Hypothalamus (tissue), 51 donors: ENCODE data around the gene CHRNA9.
"Not testable (repeated sequence)": the region's sequence is repeated elsewhere in the genome, so short reads cannot be mapped to it uniquely, and the experiment has no call there.

Experiments
- DNase-seq, 51 donors: peaks; one replicate each; lab custom pipeline; 2025; lab: John Stamatoyannopoulos, UW

CHRNA9 gene

DNA sequence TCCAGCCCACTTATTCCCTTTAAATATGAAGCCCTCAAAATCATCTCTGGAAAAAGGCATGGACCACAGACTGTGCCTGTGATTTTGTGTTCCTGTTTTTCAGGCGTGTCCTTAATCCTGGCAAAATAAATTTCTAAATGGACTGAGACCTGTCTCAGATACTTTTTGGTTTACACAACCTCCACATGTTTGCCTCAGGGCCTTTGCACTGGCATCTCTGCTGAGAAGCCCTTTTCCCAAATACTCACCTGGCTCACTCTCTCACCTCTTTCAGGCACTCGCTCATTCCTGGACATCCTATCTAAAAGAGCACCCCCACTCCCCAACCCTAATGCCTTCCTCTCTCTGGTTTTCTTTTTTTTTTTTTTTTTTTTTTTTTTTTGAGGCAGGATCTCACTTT is 40.5 kb downstream of the CHRNA9 start:
- DNase-seq: no peak

DNA sequence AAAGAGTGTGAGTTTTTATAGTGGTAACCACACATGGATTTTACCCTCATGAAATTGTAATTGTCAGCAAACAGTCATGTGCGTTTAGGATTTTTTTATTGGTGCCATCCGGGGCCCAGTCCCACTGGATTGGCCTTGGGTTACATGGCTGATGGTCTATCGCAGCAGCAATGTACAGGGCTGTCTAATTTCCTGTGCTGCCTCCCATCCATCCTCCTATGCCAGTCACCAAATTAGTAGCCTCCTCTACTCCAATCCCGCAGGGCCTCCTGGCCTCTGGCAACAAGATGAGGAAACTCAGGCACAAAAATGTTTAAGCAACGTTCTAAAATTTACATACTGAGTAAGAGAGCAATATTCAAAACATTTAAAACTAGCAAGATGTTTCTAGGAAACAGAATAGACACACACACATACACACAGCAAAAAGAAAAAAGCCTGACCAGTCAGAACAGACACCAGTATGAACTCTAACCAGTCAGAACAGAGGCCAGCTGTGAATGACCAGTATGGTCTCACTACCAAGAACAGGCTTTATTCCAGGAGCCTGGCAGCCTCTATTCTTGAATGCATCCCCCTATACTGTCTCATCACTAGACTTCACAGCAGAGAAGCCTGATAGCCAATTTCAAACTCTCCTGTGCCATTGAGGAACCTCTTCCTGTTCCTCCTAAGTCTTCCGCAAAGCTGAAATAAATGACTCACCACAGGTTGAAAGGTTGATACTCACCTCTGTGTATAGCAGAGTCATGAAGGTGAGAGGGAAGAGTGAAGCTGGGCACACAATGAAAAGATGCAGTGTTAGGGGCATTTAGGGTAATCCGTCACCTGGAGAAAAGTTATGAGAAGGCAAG is 42.6 kb downstream of the CHRNA9 start:
- no peak for DNase-seq

DNA sequence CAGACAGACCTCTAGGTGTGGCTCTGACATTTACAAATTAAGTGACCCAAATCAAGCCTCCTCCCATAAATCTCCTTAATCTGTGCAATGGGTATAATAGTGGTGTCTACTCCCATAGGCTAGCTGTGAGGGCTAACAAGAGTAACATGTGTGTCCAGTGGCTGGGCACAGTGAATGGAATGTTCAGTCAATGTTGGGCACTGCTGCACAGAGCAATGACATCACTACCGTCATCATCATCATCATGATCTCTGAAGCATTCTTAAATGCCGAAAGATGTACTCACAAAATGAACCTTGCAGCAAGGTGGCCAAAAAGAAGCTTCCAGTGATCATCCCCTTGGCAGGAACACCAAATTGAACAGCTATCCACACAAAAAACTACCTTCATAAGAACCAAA is 43.5 kb downstream of the CHRNA9 start:
- no peak for DNase-seq

DNA sequence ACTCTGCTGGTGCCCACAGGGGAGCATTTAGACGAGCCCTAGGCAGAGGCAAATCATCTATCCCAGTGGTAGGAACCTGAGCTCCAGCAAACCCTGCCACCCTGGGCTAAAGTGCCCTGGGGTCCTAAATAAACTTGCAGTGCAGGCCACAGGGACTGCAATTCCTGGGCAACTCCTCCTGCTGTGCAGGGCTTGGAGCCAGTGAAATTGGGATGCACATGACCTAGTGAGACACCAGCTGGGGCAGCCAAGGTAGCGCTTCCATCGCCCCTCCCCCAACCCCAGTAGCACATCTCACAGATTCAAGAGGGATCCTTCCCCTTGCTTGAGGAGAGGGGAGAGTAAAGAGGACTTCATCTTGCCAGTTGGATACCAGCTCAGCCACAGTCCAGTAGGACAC is 44.1 kb downstream of the CHRNA9 start:
- no peak for DNase-seq

DNA sequence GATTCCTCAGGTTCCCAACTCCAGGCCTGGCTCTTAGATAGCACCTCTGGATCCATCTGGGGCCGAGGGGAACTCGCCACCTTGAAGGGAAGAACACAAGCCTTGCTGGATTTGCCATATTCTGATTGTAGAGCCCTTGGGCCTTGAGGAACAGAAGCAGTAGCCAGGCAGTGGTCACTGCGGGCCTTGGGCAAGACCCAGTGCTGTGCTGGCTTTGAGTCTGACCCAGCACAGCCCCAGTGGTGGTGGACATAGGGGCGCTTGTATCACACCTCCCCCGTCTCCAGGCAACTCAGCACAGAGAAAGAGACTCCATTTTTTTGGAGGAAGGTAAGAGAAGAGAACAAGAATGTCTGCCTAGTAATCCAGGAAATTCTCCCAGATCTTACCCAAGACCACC is 45.5 kb downstream of the CHRNA9 start:
- DNase-seq: no peak

DNA sequence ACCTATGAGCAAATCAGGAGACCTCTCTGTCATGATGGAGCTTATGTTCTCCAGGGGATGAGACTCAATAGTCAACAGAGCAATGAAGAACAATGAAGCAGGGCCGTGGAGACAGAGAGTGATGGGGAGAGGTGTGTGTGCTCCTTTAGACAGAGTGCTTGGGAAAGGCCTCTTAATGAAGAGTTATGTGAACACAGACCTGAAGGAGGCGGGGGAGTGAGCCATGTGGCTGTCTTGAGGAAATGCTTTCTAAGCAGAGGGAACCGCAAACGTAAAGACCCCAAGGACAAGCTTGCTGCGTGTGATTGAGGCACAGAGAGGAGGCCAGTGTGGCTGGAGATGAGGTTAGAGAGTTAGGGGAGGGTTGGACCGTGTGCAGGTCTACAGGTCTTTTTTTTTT is 53.1 kb downstream of the CHRNA9 start:
- no peak for DNase-seq

DNA sequence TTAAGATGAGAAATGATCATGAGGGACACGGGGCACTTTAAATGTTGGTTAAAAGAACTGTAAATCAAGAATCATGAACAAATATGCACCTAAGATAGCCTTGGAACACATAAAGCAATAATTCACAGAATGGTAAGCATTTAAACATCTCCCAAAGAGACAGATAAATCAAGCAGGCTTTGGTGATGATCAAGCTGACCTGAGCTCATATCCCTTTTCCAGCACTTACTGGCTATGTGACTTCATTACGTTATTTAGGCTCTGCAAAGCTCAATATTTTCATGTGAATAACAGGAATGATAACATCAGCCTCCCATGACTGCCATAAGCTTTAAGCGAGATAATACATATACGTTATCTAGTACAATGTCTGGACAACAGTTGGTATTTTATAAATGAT is 54.9 kb downstream of the CHRNA9 start:
- no peak for DNase-seq

DNA sequence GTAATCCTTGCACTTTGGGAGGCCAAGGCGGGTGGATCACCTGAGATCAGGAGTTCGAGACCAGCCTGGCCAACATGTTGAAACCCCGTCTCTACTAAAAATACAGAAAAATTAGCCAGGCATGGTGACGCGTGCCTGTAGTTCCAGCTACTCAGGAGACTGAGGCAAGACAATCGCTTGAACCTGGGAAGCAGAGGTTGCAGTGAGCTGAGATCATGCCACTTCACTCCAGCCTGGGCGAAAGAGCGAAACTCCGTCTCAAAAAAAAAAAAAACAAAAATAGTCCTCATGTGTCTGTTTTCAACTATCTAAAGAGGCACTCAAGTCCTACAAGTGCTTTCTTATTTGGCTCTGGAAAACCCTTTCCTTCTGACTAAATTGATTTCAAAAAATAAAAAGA is 57.1 kb downstream of the CHRNA9 start:
- DNase-seq: not testable (repeated sequence)

DNA sequence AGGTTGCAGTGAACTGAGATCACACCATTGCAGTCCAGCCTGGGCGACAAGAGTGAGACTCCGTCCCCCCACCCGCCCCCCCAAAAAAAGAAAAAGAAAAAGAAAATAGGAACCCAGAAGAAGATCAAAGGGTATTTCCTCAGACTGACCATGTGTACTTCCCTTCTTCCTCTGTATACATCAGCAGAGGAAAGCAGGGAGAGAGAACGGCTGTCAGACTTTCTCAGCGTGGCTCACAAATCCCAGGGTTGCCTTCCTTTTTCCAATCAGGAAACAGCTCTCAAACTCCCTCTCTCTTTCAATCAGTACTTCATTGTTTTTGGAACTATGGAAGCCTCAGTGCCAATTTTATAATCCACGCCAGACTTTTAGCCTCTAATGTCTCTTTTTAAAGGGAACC is 59.1 kb downstream of the CHRNA9 start:
- DNase-seq: no peak

DNA sequence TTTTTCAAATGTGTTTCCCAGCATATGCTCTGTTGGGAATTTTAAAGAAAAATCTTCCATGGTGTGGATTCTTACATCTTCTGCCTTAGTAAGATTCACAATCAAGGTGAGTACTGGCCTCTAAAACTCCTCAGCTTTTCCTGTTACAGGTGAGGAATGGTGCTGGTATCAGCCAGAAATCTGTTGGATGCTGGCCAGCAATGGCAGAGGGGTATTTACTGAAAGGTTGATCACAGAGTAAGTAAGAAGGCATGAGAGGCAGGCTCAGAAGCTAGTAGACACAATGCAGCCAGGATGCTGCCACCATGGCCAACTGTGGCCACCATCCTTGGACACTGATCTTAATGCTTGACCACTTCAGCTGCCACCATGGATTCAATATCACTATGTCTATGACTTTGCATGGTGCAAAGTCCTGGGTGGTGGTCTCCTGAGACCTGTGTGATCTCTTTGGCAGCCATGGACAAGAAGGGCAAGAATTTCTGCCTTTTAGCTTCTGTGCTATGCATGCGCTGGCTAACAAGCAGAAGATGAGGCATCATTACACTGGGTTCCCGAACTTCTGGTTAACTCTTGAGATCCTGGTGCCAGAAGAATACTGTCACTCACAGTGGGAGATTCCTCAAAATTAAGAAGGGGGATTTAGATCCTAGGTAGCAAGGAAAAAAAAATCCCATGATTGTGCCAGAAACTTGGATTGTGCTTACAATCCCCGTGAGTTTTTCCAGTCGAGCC is 60.2 kb downstream of the CHRNA9 start:
- DNase-seq: no peak

DNA sequence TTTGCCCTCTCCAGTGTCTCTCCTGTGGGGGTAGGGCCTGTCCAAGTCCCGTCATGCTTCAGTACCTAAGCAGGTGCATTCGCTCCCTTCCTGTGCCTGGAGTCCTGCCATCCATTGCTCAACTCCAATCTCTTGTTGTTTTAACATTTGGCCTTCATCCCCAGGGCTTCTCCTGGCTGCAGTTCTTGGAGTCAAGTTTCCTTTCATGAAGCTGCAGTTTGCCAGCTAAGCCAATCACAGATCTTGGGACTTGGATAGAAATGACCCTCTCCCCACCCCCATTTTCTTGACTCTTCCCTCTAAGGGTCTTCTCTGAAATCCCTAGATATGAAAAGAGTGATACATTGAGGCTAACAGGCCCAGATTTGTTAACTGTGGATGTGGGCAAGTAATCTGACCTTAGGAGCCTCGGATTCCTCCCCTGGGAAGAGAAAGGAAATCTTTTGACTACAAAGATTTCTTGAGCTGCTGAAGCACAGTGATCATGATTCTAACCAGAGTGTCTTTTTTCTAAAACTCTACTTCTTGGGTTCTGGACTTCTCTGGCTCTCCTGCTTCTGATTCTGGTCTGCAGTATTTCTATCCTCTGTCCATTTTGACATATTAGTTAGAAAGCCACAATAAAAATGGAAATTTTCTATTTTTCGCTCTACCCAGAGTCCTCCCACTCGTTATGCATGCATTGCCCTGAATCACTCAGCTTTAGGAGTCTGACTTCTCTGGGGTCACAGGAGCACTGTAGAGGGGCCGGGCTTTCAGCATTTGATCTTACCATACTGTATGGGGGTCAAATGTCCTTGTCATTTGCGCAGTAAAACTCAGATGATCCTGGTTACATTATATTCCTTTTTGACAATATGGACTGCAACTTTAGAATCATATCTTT is 61.0 kb downstream of the CHRNA9 start:
- DNase-seq: no peak

DNA sequence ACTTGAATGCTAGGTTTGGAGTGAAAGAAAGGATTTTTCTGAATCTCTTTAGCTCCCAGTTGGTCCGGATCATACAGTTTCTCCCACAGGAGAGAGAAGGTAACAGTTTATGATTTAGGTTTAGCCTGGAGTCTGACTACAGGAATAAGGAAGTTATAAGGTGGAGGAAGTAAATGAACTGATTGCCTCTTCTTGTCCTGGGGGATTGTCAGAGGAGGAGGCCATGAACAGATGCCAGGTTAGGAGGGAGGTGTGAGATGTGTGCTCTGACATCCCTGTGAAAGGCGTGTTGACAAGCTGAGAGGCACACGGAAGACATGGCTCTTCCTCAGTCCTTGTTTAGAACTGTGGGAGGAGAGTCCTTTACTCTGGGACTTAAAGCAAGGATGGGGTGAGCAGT is 64.4 kb downstream of the CHRNA9 start:
- DNase-seq: no peak

DNA sequence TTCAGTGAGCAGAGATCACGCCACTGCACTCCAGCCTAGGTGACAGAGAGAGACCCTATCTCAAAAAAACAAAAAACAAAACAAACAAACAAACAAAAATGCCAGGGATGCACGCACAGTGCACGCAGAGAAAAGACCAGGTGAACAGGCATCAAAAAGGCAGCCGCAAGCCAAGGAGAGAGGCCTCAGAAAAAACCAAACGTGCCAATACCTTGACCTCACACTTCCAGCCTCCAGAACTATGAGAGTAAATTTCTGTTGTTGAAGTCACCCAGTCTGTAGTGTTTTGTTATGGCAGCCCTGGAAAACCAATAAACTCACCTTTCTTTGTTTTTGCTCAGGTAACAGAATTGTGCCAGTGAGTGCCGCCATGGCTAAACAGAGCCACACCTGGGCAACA is 66.0 kb downstream of the CHRNA9 start:
- no peak for DNase-seq

DNA sequence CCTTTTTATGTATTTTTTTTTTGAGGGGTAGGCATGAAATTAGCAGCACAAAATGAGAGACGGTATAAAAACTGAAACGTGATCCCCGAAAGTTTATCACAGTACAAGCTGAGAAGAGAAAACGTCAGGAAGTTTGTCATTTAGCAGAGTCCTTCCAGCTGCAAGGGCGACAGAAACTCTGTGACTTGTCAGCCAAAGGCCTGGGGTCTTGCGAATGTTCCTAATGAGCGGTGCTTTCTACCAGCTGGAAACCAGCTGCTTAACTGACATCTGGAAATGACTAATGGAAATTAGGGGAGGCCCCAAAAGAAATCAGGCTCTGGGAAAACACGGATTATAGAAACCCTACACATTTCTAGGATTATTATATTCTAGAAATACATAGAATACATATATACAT is 66.5 kb downstream of the CHRNA9 start:
- DNase-seq: no peak

DNA sequence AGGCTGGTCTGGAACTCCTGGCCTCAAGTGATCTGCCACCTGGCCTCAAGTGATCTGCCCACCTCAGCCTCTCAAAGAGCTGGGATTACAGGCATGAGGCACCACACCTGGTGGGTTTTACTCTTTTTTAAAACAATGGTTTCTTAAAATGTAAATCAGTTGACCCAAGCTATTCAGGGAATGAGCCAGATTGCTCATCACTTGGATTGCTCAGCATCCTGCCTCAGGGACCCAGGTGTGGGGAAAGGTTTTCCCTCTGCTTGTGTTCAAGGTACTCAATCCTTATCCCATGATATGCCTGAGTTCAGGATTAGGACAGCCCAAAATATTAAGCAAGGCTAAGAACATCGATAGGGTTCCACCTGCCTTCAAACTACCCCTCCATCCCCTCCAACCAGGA is 67.4 kb downstream of the CHRNA9 start:
- DNase-seq: no peak

DNA sequence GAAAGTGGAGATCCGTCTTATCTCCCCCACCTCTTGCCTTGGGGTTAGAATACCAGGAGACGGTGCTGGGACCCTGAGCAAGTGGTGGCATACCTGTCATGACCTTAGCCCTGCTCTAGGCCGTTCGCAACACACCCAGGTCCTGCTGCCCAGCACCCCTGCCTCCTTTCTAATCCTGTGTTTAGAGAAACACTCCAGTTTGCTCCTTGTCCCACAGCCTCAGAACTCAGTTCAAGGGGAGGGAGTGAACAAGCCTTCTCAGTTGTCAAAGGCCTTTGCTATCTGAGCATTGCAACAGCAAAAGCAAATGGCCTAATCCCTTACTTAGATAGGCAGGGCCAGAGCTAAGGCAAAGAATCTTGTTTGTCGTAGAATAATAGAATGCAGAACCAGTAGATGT is 67.9 kb downstream of the CHRNA9 start:
- DNase-seq: no peak
